Esophagus (tissue), 2 donors: Measurements from ENCODE around the gene TRAPPC2B. TPM values are rescaled to one million over a fixed set of nuclear protein-coding genes. Genes with fewer than 3 reads are reported as not detected.
A peak's percentile ranks its signal among the peaks of the same experiment; 100 is the strongest.
"Not testable (repeated sequence)": the region's sequence is repeated elsewhere in the genome, so short reads cannot be mapped to it uniquely, and the experiment has no call there.

Experiments
- H3K27ac ChIP-seq, 2 donors: one replicate each; pipeline ENCODE4 v1.5.1; 2013; ENCODE audit warnings: low read depth in 2 of 2, mild to moderate bottlenecking in 2 of 2, inconsistent platforms in 1 of 2, low read length in 1 of 2, moderate library complexity in 1 of 2
- H3K27me3 ChIP-seq, 2 donors: one replicate each; pipeline ENCODE4 v1.6.1; 2013; ENCODE audit warnings: low read length in 2 of 2, control low read depth in 1 of 2, mild to moderate bottlenecking in 1 of 2; ENCODE audit not compliant: insufficient read depth in 2 of 2, control insufficient read depth in 1 of 2
- H3K36me3 ChIP-seq, 2 donors: one replicate each; pipeline ENCODE4 v1.6.1; 2013; ENCODE audit warnings: low read length in 1 of 2; ENCODE audit not compliant: control insufficient read depth in 2 of 2, insufficient read depth in 2 of 2
- H3K4me1 ChIP-seq, 2 donors: one replicate each; pipeline ENCODE4 v1.6.1; 2013; ENCODE audit warnings: low read length in 1 of 2; ENCODE audit not compliant: control insufficient read depth in 2 of 2, insufficient read depth in 2 of 2
- H3K4me3 ChIP-seq, 2 donors: one replicate each; pipeline ENCODE4 v1.5.1; 2013; ENCODE audit warnings: low read length in 2 of 2, mild to moderate bottlenecking in 2 of 2, low read depth in 1 of 2, moderate library complexity in 1 of 2
- H3K9me3 ChIP-seq, 2 donors: one replicate each; pipeline ENCODE4 v1.6.1; 2013; ENCODE audit warnings: mild to moderate bottlenecking in 2 of 2, low read depth in 1 of 2, low read length in 1 of 2, moderate library complexity in 1 of 2; ENCODE audit not compliant: control insufficient read depth in 2 of 2, insufficient read depth in 1 of 2
- WGBS, 2 donors: extraction: QIAGEN DNeasy Blood & Tissue Kit; methylation state at CpG; one replicate each; pipeline ENCODE4 v1.1.7; 2013; 5-methylcytosine and 5-hydroxymethylcytosine counted together
- polyA plus RNA-seq, 2 donors: library from polyadenylated mRNA; stranded (reverse); fragments of 200-250 nt; gene quantifications; one replicate each; pipeline ENCODE4 v1.2.3, GENCODE V29; 2013
- donor health status: healthy with polysubstance abuse.
- donor health status: Bipolar disorder and iron deficiency.

Gene TRAPPC2B
- polyA plus RNA-seq, 2 donors, result 19.6 to 25.8 TPM

DNA sequence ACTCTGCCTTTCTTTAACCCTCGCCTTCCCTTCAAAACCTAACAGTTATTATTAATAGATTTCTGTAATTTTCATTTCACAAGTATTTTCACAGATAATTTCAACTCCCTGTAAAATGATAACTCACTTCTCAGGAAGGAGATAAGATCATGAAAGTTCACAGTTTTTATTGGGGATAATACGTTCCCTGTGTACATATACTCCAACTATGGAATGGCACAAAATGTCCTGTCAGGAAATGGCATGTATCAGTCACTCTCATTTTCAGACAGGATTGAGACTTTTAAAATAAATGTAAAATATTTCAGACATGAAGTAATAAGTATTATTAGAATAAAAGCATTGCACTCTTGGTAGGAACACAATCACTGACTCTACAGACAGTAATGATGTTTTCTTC, 932 bp upstream of the TRAPPC2B start:
- Histone ChIP-seq H3K9me3 (peaks cover 2 to 3% of the 10 kb centered on the region in 2 donors), H3K36me3 (peaks cover 1 to 9% of the 10 kb centered on the region in 2 donors), H3K27ac (peak overlapping the region; percentile 87 to 89), H3K27me3 (no peaks in the 10 kb centered on the region), H3K4me1 (peaks cover 0 to 5% of the 10 kb centered on the region in 2 donors), H3K4me3 (peak overlapping the region; percentile 42 to 51)
- WGBS, 2 donors, result 75 to 77% methylated on average over 2 of the region's 2 CpGs

DNA sequence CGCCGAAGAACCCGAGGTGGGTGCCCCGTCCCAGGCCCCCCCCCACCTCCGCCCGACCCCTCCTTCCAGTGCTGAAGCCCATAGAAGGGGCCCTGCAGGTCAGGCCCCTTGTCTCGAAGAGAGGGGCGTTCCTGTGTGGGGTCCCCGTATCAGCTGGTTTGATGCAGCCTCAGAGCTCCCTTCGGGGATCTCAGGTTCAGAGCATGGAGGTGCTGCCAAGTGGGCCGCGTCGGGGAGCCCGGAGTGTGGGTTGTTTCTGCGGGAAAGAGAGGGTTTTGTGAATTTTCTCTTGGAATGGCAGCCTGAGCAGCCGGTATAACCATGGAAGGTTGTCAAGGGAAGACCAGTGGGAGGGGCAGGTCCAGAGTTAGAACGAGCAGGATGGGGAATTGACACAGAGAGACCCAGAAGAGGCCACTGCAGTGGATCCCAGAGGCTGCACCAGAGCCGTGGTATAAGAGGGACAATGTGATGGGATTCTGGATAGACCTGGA, 384 bp downstream of the TRAPPC2B start:
- WGBS, 2 donors, result 1% methylated on average over 15 to 18 of the region's 18 CpGs
- Histone ChIP-seq H3K27ac (peak overlapping the region; percentile 90 to 95), H3K4me1 (peaks cover 0 to 5% of the 10 kb centered on the region in 2 donors), H3K9me3 (no peaks in the 10 kb centered on the region), H3K4me3 (peak overlapping the region; percentile 59 to 92), H3K27me3 (no peaks in the 10 kb centered on the region), H3K36me3 (no peaks in the 10 kb centered on the region)

DNA sequence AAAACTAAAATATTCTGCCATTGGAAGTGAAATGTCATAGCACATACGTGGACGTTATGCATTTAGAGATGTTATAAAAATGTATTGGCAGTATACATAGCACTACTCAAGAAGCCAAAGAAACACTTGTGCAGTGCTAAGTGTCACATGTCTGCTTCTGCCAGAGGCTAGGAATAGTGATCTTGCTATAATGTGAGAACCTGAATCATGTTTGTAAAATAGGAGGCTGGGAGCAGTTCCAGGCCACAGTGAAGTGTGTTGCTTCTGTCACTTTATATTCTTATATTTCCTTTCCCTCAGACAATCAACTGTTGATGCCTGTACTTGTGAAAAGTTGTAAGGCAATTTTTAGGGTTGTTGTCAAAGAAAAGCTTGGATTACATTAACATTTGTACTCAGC, 3.4 kb downstream of the TRAPPC2B start:
- Histone ChIP-seq H3K4me1 (peaks cover 0 to 5% of the 10 kb centered on the region in 2 donors), H3K4me3 (no peak overlapping the region), H3K36me3 (peaks cover 1 to 2% of the 10 kb centered on the region in 2 donors), H3K9me3 (peaks cover 0 to 1% of the 10 kb centered on the region in 2 donors), H3K27me3 (no peaks in the 10 kb centered on the region), H3K27ac (no peak overlapping the region)
- 94% methylated on average over 2 of the region's 2 CpGs for WGBS, 2 donors

DNA sequence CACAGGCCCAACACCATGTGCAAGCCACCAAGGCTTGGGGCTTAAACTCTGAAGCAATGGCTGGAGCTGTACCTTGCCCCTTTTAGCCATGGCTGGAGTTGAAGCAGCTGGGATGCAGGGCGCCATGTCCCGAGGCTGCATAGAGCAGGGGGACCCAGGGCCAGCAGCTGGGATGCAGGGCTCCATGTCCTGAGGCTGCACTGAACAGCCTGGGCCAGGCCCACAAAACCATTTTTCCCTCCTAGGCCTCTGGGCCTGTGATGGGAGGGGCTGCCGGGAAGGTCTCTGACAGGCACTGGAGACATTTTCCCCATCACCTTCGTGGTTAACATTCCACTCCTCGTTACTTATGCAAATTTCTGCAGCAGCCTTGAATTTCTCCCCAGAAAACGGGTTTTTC, 10.8 kb downstream of the TRAPPC2B start:
- WGBS, 2 donors, result 95 to 96% methylated on average over 6 of the region's 6 CpGs
- H3K4me1 ChIP-seq, result no peaks in the 10 kb centered on the region
- no peaks in the 10 kb centered on the region for H3K27me3 ChIP-seq
- no peak overlapping the region for H3K27ac ChIP-seq
- H3K4me3 ChIP-seq, result no peak overlapping the region
- H3K36me3 ChIP-seq, result peaks cover 26 to 33% of the 10 kb centered on the region in 2 donors
- H3K9me3 ChIP-seq, result peaks cover 0 to 28% of the 10 kb centered on the region in 2 donors

DNA sequence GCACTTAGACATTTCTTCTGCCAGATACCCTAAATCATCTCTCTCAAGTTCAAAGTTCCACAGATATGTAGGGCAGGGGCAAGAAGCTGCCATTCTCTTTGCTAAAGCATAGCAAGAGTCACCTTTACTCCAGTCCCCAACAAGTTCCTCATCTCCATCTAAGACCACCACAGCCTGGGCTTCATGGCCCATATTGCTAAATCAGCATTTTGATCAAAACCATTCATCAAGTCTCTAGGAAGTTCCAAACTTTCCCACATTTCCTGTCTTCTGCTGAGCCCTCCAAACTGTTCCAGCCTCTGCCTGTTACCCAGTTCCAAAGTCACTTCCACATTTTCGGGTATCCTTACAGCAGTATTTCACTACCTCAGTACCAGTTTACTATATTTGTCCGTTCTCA, 11.3 kb downstream of the TRAPPC2B start:
- not testable (repeated sequence) for H3K4me1 ChIP-seq, H3K4me3 ChIP-seq, H3K27ac ChIP-seq, H3K27me3 ChIP-seq
- 95 to 97% methylated on average over 2 of the region's 2 CpGs for WGBS, 2 donors
- Histone ChIP-seq H3K36me3 (peaks cover 26 to 33% of the 10 kb centered on the region in 2 donors), H3K9me3 (peaks cover 0 to 30% of the 10 kb centered on the region in 2 donors)

DNA sequence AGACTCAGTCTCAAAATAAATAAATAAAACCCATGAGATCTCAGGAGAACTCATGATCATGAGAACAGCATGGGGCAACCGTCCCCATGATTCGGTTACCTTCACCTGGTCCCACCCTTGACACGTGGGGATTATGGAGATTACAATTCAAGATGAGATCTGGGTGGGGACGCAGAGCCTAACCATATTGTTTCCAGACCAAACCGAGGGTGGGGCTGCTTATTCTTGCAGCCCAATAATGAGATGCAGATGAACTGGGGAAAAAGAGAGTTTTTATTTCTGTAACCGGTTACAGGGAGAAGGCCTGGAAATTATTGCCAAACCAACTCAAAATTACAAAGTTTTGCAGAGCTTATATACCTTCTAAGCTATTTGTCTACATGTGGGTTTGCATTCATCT, 12.8 kb downstream of the TRAPPC2B start:
- Histone ChIP-seq H3K27ac (no peak overlapping the region), H3K36me3 (peaks cover 26 to 33% of the 10 kb centered on the region in 2 donors), H3K4me3 (no peak overlapping the region), H3K9me3 (peaks cover 3 to 34% of the 10 kb centered on the region in 2 donors), H3K27me3 (no peaks in the 10 kb centered on the region), H3K4me1 (no peaks in the 10 kb centered on the region)
- 94 to 95% methylated on average over 6 of the region's 6 CpGs for WGBS, 2 donors

DNA sequence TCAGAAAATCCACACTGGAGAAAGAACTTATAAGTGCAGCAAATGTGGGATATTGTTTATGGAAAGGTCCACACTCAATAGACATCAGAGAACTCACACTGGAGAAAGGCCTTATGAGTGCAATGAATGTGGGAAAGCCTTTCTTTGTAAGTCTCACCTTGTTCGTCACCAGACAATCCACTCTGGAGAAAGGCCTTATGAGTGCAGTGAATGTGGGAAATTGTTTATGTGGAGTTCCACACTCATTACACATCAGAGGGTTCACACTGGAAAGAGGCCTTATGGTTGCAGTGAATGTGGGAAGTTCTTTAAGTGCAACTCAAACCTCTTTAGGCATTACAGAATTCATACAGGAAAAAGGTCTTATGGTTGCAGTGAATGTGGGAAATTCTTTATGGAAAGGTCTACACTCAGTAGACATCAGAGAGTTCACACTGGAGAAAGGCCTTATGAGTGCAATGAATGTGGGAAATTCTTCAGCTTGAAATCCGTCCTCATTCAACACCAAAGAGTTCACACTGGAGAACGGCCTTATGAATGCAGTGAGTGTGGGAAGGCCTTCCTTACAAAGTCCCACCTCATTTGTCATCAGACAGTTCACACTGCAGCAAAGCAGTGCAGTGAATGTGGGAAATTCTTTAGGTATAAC, 14.3 kb downstream of the TRAPPC2B start:
- H3K4me3 ChIP-seq, result no peak overlapping the region
- no peaks in the 10 kb centered on the region for H3K27me3 ChIP-seq
- H3K9me3 ChIP-seq, result peaks cover 3 to 31% of the 10 kb centered on the region in 2 donors
- no peaks in the 10 kb centered on the region for H3K4me1 ChIP-seq
- 95 to 98% methylated on average over 3 of the region's 3 CpGs for WGBS, 2 donors
- H3K36me3 ChIP-seq, result peaks cover 16 to 24% of the 10 kb centered on the region in 2 donors
- H3K27ac ChIP-seq, result no peak overlapping the region

DNA sequence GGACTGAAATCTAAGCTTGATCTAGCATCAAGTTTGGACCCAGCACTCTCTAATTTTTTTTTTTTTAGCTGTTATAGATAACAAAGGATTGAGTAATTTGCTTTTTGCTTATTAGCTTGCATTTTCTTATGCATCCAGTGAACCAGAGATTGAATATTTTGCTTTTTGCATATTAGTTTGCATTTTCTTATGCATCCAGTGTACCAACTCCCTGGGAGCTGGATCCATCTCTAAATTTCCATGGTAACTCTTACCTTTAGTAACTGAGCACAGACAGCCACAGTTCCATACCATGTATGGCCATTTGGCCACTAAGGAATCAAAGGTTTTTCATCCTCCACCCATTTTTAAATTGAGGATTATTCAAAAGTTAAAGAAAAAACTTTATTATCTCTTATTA, 17.6 kb downstream of the TRAPPC2B start:
- Histone ChIP-seq H3K27me3 (no peaks in the 10 kb centered on the region), H3K36me3 (peaks cover 7 to 12% of the 10 kb centered on the region in 2 donors), H3K27ac (no peak overlapping the region), H3K4me3 (no peak overlapping the region), H3K4me1 (no peaks in the 10 kb centered on the region), H3K9me3 (peaks cover 5 to 18% of the 10 kb centered on the region in 2 donors)

DNA sequence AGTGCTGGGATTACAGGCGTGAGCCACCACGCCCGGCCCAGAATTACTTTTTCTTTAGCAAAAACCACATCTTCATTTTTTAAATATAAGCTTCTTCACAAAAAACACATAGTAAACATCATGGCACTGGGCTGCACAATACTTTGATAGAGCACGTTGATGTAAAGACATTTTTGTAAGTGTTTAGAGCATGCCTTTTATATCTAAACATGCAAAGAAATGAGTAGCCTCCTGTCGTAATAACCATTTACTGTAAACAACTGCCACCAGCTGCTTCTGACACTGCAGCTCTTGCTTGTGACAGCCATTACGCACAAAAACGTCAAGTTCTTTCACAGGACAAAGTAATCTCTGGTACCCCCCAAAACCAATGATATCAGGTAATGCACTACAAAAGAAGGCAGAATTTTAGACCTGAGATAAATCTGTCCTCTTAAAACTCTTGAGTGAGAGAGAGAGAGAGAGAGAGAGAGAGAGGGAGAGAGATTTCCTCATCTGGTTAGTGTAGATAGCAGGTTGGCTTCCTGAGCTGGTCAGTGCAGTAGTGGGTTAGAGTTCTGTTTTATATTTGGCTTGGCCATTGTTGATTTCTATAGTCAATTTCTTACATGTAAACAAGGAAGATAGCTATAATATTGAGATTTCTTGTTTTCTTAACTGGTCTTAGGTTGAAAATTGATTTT, 19.6 kb downstream of the TRAPPC2B start:
- H3K4me3 ChIP-seq, result no peak overlapping the region
- no peaks in the 10 kb centered on the region for H3K4me1 ChIP-seq
- peaks cover 0 to 2% of the 10 kb centered on the region in 2 donors for H3K36me3 ChIP-seq
- no peak overlapping the region for H3K27ac ChIP-seq
- H3K9me3 ChIP-seq, result peaks cover 5 to 8% of the 10 kb centered on the region in 2 donors
- 77 to 81% methylated on average over 7 of the region's 7 CpGs for WGBS, 2 donors
- H3K27me3 ChIP-seq, result no peaks in the 10 kb centered on the region
